Eye (tissue), 1 donor: ENCODE data around the gene SEMA3F.

Experiments used
- DNase-seq: peaks from one replicate; pipeline ENCODE4 v3.0.0-alpha.2; 2015

SEMA3F gene

GRCh38 chr3:50171540-50172301, 16.6 kb downstream of the SEMA3F start:
- DNase-seq: no peak

DNA sequence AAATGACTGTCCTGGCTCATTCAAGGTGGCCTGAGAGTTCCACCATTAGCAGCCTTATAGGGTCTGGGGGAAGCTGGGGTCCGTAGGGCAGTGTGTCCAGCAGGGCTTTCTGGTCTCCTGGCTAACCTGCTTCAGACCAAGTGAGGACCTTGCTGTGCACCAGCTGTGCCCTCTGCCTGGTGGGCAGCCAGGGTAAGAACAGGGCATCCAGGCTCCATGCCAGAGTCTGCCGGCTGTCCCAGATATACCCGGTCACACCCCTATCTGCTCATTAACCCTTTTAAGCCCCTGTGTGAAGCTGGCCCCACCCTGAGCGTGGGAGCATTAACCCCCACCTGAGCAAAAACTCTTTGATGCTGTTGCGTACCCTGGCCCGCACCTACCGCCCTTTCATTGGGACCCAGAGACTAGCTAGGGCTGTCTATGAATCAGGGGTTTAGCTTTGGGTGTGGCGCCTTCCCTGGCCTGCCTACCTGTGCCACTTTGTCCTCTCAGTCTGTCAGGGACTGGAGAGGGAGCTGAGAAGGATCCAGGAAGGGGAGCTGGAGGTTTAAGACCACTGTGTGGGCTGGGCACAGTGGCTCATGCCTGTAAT, 17.6 kb downstream of the SEMA3F start:
- DNase-seq: no peak

- no peak for DNase-seq
Observed at GRCh38 chr3:50173685-50174516, 18.8 kb downstream of the SEMA3F start.

DNA sequence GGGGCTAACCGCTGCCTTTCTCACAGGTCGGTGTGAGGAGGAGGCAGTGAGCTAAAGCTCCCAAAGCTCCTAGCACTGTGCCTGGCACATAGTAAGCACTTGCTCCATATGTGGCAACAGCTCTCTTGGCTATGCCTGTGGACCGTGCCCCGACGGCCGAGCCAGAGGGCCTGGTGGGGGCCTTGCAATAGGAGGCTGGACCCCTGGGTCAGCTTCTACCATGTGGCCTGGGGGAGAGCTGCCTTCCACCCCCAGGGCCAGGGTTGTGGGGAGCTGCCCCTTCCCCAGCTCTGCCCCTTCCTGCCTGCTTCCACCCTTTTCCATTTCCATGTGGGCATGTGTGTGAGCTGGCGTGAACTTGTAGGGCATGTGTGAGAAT, 19.4 kb downstream of the SEMA3F start:
- no peak for DNase-seq

GRCh38 chr3:50174947-50175524, 19.9 kb downstream of the SEMA3F start:
- DNase-seq: no peak

DNA sequence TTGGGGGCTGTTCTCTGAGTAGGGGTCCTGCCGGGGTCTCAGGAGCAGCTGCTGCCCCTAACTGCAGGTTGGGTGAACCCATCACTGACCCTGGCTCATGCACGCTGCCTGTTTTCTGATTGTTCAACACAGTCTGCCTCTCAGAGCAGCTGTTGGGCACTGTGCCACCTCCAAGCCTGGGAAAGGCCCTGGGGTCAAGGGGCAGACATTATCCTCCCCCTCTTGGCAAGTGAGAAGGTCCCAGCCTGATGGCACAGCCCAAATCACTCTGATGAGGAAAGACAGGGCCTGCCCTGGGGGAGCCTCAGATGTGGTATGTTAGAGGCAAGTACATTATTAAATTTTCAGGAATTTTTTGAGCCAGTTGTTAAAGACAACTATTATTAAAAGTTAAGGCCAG, 22.2 kb downstream of the SEMA3F start:
- no peak for DNase-seq

GRCh38 chr3:50179710-50180109, 24.6 kb downstream of the SEMA3F start:
- no peak for DNase-seq

- no peak for DNase-seq
Observed at GRCh38 chr3:50181985-50182384, 26.9 kb downstream of the SEMA3F start.

GRCh38 chr3:50182533-50183099, 27.5 kb downstream of the SEMA3F start:
- DNase-seq: no peak

- no peak for DNase-seq
Observed at GRCh38 chr3:50183755-50184154, 28.6 kb downstream of the SEMA3F start.

DNA sequence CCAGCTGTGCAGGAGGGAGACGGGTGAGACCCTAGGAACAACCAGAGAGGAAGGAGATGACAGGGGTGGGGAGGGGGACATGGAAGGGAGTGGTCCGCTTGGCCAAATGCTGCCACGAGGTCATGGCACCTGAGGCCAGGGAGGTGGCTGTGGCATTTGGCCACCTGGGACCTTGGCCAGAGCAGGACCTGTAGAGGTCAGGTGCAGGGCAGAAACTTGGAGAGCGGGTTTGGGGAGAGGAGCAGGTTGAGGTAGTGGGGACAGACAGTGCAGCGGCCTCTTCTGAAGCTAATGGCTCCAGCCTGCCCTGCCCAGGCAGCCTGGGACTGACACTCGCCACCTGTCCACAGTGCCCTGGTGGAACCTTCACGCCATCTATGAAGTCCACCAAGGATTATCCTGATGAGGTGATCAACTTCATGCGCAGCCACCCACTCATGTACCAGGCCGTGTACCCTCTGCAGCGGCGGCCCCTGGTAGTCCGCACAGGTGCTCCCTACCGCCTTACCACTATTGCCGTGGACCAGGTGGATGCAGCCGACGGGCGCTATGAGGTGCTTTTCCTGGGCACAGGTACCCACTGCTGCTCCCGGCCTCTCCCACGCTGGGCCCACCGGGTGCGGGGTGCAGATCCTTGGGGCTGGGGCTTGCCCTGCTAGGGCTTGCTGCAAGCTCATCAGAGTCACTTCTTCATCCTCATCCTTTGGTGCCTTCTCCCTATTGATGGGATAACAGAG, 29.3 kb downstream of the SEMA3F start:
- no peak for DNase-seq

DNA sequence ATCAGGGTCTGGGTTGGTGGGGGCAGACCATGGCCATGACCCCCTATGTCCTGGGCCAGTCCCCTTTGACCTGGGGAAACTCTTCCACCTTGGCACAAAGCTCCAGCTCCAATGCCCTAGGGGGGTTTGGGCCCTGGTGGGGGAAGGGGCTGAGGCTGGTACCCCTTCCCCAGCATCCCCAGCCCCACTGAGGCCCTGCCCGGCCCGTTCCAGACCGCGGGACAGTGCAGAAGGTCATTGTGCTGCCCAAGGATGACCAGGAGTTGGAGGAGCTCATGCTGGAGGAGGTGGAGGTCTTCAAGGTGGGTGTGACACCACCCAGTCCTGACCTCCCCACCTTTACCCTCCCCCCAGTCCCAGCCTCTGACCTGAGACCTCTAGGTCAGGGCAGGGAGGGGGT, 30.1 kb downstream of the SEMA3F start:
- no peak for DNase-seq

GRCh38 chr3:50186096-50186495, 31.0 kb downstream of the SEMA3F start:
- DNase-seq: no peak

- no peak for DNase-seq
Observed at GRCh38 chr3:50187750-50188149, 32.6 kb downstream of the SEMA3F start.

- DNase-seq: peak; percentile 92
Observed at GRCh38 chr3:50189274-50189673, 34.1 kb downstream of the SEMA3F start.

GRCh38 chr3:50189989-50190388, 34.9 kb downstream of the SEMA3F start:
- DNase-seq: no peak

DNA sequence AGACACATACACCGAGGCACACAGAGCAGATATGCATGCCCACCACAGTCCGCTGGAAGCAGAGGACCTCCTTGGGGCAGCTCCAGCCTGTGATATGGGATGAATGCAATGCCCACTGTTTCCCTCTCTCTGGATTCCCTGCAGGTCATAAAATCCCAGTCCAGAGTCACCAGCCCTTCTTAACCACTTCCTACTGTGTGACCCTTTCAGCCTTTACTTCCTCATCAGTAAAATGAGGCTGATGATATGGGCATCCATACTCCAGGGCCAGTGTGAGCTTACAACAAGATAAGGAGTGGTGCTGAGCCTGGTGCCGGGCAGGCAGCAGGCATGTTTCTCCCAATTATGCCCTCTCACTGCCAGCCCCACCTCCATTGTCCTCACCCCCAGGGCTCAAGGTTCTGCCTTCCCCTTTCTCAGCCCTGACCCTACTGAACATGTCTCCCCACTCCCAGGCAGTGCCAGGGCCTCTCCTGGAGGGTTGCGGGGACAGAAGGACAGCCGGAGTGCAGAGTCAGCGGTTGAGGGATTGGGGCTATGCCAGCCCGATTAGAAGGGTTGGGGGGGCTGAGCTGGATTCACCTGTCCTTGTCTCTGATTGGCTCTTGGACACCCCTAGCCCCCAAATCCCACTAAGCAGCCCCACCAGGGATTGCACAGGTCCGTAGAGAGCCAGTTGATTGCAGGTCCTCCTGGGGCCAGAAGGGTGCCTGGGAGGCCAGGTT, 36.0 kb downstream of the SEMA3F start, which contains the start of gene GNAT1:
Gene GNAT1, plus strand, starts transcription at position 675 of the 725 bp plus-strand sequence. CDS start 116 bp downstream, outside the sequence.
- DNase-seq: no peak

DNA sequence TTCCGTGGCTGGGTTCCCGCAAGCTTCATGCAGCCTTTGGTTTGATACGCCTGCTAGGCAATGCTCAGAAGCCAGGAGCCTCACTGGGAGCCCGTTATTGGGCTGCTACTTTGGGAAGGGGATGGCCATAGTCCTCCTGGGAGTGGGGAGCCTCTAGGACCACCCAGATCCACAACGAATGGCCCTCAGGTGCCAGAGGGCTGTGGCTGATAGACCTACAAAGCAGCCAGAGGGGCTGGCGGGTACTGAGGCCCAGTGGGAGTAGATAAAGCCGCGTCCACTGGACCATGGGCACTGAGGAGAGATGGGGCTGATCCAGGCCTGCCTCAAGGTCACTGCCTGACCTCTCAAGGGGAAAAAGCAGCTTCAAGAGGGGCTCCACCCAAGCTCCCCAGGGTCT, 37.0 kb downstream of the SEMA3F start:
- DNase-seq: no peak

GRCh38 chr3:50192689-50193141, 37.6 kb downstream of the SEMA3F start:
- peak; percentile 94 for DNase-seq

DNA sequence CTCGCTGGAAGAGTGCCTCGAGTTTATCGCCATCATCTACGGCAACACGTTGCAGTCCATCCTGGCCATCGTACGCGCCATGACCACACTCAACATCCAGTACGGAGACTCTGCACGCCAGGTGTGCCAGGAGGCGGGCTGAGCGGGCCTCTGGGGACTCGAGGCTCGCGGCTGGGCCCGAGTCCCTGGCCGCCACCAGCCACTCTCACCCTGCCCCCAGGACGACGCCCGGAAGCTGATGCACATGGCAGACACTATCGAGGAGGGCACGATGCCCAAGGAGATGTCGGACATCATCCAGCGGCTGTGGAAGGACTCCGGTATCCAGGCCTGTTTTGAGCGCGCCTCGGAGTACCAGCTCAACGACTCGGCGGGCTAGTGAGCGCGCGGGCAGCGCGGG, 38.2 kb downstream of the SEMA3F start:
- DNase-seq: no peak

- DNase-seq: no peak
Observed at GRCh38 chr3:50193746-50194127, 38.6 kb downstream of the SEMA3F start.
